HUDEP-2 (cell line): ENCODE data around the gene BMPR1A.

ENCODE experiments used
- DNase-seq, 76 experiments: peaks; one replicate each; lab custom pipeline; 2025; ENCODE audit not compliant: unreplicated experiment in 76 of 76; lab: John Stamatoyannopoulos, UW

The BMPR1A gene

DNA sequence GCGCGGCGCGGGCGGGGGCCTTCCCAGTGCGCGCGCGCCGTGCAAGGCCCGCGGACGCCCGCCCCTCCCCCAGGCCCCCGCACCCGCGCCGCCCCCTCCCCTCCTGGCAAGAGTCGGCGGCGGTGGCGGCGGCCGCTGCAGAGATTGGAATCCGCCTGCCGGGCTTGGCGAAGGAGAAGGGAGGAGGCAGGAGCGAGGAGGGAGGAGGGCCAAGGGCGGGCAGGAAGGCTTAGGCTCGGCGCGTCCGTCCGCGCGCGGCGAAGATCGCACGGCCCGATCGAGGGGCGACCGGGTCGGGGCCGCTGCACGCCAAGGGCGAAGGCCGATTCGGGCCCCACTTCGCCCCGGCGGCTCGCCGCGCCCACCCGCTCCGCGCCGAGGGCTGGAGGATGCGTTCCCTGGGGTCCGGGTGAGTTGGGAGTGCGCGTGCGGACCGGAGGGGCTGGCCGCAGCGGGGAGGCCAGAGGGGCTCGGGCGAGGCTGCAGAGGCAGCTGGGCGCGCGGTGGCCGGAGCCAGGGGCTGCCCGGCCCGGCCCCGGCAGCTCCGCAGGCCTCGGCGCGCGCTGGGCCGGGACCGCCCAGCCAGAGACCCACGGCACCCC lies at the start of gene BMPR1A:
Gene BMPR1A (plus strand): TSS at position 109 of the 602 bp plus-strand sequence. CDS start 119,400 bp downstream, outside the sequence.
- DNase-seq, result peak in 30 of 76 experiments; percentile 30 to 87 (median 76)

DNA sequence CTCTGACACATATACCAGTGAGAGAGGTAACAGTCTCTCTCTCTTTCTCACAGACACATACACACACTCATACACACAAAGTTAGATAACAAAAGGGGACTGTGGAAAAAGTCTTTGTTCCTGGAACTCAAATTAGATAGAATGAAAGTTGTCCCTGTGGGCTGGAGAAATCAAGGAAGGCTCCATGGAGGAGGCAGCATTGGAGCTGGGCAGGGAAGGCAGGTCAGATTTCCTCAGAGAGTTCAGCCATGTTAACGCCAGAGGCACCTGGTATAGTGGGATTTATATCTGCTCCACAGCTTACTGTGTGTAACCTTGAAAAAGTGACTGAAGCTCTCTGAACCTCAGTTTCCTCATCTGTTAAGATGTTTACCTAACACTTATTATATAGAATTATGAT lies 49.4 kb upstream of the BMPR1A start:
- no peak for DNase-seq

GRCh38 chr10:86707505-86707904 lies 48.9 kb upstream of the BMPR1A start:
- DNase-seq, result no peak

DNA sequence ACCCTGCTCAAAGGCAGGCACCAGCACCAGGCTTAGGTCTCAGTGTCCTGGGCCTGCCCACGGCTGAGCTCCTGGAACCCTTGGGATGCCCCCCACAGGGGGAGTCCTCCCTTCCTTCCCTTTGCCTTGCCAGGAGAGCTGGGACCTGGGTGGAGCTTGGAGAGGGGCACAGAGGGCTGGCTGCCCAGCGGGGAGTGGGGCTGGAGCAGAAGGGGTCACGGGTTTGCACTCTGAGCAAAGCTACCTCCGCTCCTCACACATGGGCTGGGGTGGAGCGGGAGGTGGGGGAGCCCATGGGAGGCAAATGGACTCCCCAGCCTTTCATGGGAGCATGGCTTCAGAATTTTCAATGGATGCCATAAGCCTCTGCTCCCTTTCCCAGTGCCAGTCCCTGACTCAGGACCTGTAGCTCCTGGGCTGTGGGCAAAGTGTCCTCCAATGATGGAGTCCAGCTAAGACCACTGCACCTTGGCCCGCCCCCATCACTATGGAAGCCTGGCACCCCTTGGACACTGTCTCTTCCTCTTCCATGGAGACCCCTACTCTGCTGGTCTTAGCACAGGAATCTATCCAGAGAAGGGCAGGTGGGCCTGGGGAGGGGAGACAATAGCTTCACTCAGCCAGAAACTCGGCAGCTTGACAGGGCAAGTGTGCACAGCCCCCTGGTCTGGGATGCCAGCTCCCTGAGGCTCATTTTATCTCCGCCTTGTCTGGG lies 48.2 kb upstream of the BMPR1A start:
- no peak for DNase-seq

- DNase-seq, result no peak
These were observed 47.5 kb upstream of the BMPR1A start for GRCh38 chr10:86708783-86709380.

DNA sequence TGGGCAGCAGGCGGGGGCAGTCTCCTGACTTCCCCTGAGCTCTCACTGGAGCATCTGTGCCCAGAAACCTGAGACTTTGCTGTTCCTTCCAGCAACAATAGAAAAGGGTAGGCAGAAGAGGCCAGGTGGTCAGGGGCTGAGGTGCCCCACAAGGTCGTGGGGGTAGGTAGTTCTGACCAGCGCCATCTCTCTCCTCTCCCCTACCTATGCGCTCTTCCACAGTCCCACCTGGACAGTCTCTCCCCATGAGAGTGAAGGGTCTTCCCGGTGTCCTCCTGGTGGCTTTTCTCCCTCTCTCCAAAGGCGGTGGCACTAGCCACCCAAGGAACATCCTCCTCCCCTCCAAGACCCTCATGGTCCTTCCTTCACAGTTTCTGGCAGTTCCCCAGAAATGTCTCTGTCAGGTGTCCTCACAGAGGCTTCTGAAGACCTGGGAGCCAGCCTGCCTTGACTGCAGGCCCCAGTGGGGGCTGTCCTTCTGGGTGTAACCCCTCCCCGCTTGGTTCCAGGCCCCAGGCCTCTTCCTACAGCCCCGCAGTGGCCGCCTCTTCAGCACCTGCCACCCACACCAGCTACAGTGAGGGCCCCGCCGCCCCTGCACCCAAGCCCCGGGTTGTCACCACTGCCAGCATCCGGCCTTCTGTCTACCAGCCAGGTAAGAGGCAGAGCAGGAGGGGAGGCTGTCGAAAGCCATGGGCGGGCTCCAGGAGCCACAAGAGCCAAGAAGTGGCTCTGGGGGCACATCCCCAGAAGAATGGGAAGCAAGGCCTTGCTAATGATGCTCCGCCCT lies 46.8 kb upstream of the BMPR1A start:
- no peak for DNase-seq

GRCh38 chr10:86710987-86711512 lies 45.4 kb upstream of the BMPR1A start:
- DNase-seq, result peak in 74 of 76 experiments; percentile 19 to 87 (median 74)

GRCh38 chr10:86711513-86712316 lies 44.7 kb upstream of the BMPR1A start:
- DNase-seq, result peak in 25 of 76 experiments; percentile 9 to 56 (median 35)

DNA sequence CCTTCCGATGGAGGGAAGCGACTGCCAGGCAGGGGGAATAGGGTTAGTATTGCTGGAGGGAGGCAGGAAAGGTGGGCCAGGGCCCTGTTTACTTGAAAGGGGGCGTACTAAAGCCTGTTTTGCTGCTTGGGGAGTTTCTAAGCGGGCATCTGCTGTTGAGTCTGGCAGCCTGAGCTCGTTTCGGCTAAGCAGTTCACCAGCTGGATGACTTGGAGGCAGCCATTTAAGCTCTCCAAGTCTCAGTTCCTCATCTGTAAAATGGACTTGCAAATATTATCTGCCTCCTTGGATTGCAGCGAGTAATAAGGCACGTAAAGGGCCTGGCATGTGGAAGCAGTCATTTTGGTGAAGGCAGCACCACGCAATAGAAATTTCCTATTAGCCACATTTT lies 44.1 kb upstream of the BMPR1A start:
- DNase-seq, result no peak

- DNase-seq, result no peak
These were observed 41.1 kb upstream of the BMPR1A start for GRCh38 chr10:86715156-86715795.

GRCh38 chr10:86715836-86716235 lies 40.6 kb upstream of the BMPR1A start:
- DNase-seq, result no peak

DNA sequence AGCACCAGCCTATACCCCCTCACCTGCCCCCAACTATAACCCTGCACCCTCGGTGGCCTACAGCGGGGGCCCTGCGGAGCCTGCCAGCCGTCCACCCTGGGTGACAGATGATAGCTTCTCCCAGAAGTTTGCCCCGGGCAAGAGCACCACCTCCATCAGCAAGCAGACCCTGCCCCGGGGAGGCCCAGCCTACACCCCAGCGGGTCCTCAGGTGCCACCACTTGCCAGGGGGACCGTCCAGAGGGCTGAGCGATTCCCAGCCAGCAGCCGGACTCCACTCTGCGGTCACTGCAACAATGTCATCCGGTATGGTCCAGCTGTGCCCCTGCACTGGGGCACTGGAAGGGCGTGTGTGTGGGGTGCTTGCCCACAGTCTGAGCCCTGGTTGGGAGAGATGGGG lies 40.0 kb upstream of the BMPR1A start:
- DNase-seq, result no peak

DNA sequence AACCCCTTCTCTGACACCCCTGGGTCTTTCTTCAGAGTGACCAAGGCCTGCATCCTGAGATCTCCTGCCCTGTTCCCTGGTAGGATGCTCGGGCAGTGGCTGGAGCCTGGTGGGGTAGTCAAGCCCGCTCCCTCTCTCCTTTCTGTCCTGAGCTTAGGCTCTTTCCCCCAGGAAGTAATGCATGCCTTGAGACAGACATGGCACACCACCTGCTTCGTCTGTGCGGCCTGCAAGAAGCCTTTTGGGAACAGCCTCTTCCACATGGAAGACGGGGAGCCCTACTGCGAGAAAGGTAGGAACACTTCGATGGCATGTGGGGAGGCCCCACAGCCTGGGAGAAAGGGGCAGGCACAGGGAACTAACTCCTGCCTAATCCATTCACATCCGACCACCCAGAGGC lies 37.9 kb upstream of the BMPR1A start:
- DNase-seq, result no peak

- peak in 36 of 76 experiments; percentile 4 to 75 (median 24) for DNase-seq
These were observed 35.2 kb upstream of the BMPR1A start for GRCh38 chr10:86721232-86721631.

DNA sequence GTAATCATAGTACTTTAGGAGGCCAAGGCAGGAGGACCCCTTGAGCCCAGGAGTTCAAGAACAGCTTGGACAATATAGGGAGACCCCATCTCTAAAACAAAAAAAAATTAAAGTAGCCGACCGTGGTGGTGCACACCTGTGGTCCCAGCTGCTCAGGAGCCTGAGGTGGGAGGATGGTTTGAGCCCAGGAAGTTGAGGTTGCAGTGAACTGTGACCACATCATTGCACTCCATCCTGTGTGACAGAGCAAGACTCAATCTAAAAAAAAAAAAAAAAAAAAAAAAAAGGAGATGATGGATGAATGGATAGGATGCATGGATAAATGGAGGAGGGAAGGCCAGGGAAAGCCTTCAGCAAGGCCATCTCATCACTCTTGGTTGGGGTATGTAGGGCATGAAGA lies 33.4 kb upstream of the BMPR1A start:
- no peak for DNase-seq

DNA sequence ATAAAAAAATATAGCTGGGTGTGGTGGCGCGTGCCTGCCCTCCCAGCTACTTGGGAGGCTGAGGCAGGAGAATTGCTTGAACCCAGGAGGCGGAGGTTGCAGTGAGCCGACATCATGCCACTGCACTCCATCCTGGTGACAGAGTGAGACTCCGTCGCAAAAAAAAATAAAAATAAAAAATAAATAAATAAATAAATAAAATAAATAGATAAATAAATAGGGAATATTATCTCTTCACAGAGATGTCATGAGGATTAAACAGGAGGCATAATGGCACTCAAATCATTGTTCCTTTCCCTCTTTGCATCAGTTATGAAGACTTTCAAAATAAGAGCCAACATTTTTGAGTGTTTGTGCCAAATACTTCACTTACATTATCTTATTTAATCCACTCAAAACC lies 32.0 kb upstream of the BMPR1A start:
- no peak for DNase-seq

DNA sequence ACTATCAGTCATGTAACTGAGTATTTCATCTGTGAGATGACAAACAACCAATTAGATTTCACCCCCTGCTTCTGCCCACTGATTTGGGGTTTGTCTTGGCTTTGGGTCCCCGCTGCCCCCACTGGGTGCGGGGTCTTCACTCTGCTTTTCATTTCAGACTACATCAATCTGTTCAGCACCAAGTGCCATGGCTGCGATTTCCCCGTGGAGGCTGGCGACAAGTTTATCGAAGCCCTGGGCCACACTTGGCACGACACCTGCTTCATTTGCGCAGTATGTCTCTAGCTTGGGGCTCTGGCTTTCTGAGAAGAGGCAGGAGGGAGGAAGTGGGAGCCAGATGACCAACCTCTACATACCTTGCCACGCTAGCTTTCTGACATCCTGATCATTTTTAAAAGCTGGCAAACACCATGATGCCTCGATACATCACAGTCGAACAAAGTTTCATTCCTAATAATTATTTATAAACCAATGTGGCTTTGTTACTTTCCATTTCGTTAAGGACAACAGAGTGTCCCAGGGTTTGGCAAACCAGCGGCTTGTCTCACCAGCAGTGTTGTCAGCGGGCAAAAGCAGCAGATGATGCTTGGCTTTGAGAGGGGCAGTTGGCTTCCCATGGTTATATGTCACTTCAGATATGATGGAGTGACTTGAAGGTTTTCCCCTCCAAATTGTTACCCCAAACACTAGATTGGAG lies 30.3 kb upstream of the BMPR1A start:
- DNase-seq, result no peak

GRCh38 chr10:86726677-86726999 lies 29.8 kb upstream of the BMPR1A start:
- no peak for DNase-seq

DNA sequence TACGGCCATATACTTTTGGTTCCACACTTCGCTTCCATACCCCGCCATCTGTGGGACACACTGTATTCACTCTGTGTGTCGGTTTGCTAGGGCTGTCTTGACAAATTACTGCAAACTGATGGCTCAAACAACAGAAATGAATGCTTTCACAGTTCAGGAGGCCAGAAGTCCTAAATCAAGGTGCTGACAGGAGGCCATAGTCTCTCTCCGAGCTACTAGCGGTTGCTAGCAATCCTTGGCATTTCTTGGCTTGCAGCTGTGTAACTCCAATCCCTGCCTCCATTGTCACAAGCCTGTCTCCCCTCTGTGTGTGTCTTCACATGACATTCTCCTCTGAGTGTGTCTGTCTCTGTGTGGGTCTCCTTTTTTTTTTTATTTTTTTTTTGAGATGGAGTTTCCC lies 28.9 kb upstream of the BMPR1A start:
- no peak for DNase-seq
